ENCODE data around the gene BMP2K. TPM values are rescaled to one million over a fixed set of nuclear protein-coding genes. Genes with fewer than 3 reads are reported as not detected.

Gene BMP2K
- total and polyA plus RNA-seq, 2 of the 8 experiments (the other 6 are each of a cell fraction or from before 2014, with no cell fraction given), result 15.6 to 24.1 TPM

- TF ChIP-seq KDM1A (IDR thresholded peaks at IDR 0.05; ENCODE audit: borderline replicate concordance, low read length), result no peak
- no peak for TF ChIP-seq ASH2L (IDR thresholded peaks at IDR 0.05; ENCODE audit: low read length)
- no peak for TF ChIP-seq SRF (IDR thresholded peaks at IDR 0.05; ENCODE audit: low read depth, low read length)
- no peak for TF ChIP-seq SUZ12 (IDR thresholded peaks at IDR 0.05; ENCODE audit: low read length)
- no peak for TF ChIP-seq SIX5 (IDR thresholded peaks at IDR 0.05; ENCODE audit: low read depth, low read length)
- TF ChIP-seq SP4 (IDR thresholded peaks at IDR 0.05; ENCODE audit: low read length), result no peak
Observed at GRCh38 chr4:78863254-78863869, 87.2 kb downstream of the BMP2K start (continued).
